ENCODE measurements around the gene CTDSPL.
A peak's percentile ranks its signal among the peaks of the same experiment; 100 is the strongest.
"Not testable (repeated sequence)": the region's sequence is repeated elsewhere in the genome, so short reads cannot be mapped to it uniquely, and the experiment has no call there.

CTDSPL gene, protein sequence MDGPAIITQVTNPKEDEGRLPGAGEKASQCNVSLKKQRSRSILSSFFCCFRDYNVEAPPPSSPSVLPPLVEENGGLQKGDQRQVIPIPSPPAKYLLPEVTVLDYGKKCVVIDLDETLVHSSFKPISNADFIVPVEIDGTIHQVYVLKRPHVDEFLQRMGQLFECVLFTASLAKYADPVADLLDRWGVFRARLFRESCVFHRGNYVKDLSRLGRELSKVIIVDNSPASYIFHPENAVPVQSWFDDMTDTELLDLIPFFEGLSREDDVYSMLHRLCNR

DNA sequence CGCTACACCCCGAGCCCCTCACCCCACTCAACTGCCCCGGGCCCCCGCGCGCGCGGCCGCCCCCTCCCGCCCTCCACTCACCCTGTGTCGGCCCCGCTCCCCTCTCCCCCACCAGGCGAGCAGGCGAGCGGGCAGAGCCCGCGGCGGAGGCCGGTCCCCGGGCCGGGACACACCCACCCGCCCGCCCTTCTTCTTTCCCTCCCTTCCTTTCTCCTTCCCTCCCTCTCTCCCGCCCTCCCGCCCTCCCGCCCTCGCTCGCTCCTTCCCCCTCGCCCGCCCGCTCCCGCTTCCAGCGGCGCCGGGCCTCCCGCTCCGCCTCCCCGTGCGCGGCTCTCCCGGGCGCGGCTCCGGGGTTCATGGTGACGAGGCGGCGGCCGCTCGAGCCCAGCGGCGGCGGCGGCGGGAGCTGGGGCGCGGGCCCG lies at the start of gene CTDSPL:
CTDSPL (plus strand) TSS at position 261 of the 422 bp plus-strand sequence. CDS start 320 bp downstream, outside the sequence.
- peak; percentile 77 for DNase-seq (ENCODE audit: low spot score)

DNA sequence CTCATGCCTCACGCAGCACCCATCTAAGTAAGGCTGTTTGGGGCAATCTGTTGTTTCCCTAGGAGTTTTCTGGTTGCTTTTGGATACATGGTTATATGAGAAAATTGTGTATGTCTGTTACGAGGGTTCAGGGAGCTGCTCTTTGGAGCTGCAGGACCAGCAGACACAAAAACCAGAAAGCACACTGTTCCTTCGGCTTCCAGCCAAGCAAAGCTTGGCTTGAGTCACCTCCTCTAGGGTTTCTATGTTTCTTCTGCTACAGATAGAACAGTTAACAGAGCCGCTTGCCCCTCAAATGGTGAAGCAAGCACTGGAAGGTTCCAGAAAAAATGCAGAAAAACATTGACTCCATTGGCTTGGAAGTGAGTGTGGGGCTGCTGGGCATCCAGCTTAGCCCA lies 49.2 kb upstream of the CTDSPL start:
- no peak for DNase-seq (ENCODE audit: low spot score)

DNA sequence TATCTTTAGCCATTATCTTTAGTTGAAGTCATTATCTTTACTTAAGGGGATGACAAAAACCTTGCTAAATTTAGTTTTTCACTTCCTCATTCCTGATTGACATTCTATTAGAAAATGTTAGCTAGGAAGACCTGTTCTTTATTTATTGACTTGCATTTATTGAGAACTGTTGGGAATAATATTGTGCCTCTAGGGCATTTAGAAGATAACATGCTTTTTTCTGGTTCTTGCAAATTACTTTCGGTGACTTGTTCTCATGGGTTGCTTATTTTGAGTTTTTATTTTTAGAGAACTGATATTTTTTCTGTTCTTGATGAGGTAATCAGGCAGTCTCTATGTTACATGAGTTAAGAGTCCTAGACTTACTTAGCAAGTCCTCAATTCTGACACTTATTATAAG lies 48.3 kb upstream of the CTDSPL start:
- DNase-seq (ENCODE audit: low spot score) = no peak

DNA sequence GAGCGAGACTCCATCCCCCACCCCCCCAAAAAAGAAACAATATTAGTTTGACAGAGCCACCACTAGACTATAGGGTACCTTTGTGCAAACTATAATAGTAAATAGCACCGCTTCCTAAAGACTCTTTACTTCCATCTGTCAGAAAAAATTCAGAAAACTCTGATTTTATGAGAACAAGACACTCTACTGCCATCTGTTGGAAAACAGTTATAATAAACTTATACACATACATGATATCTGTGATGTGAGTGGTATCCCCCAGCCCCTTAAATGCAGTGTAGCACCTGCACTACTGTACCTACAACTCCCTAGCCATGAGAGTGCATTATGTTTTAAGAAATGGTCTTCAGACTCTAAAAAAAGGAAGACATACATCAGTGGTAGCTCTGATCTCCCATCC lies 47.1 kb upstream of the CTDSPL start:
- no peak for DNase-seq (ENCODE audit: low spot score)

DNA sequence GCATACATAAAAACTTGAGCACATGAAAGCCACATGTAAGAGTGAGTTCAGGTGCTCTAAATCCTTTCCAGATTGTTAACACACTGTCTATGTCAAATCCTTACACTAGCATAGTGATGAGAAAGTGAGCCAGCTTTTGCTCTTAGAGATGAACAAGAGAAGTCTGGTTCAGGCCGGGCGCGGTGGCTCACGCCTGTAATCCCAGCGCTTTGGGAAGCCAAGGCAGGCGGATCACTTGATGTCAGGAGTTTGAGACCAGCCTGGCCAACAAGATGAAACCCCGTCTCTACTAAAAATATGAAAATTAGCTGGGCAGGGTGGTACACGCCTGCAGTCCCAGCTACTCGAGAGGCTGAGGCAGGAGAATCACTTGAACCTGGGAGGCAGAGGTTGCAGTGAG lies 46.5 kb upstream of the CTDSPL start:
- not testable (repeated sequence) for DNase-seq (ENCODE audit: low spot score)

DNA sequence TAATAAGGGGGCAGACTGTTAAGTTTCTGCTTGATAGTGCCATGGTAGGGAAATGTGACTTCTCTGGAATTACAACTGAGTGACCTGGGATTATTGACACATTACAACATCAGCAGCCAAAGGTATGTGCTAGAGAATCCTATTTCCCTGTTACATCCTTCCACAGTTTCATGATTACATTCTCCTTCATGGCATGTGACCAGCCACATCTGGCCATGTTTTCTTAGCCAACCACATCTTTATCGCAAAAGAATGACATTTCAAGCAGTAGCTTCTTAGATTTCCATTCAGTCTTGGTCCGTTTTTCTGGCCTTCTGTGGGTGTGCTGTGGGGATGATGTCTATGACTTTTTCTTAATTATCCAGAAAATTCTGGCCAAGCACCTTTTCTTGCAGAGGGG lies 45.4 kb upstream of the CTDSPL start:
- DNase-seq (ENCODE audit: low spot score) = no peak

DNA sequence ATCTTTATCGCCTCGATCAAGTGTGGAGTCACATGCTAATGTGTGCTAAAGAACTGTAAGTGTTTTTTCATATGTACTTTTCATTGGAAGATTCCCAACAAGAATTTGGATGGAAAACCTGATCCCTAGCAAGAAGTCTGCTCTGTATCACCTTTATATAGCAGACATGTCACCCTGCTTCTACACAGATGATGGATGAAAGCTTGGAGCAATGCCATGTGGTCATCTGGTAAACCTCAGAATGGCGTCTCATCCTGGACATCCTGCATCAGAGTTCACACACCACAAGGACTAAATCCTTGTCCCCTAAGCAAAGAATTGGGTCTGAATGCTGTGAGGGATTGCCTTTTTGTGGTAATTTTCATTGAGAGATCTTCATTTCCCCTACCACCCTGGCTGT lies 42.1 kb upstream of the CTDSPL start:
- no peak for DNase-seq (ENCODE audit: low spot score)

DNA sequence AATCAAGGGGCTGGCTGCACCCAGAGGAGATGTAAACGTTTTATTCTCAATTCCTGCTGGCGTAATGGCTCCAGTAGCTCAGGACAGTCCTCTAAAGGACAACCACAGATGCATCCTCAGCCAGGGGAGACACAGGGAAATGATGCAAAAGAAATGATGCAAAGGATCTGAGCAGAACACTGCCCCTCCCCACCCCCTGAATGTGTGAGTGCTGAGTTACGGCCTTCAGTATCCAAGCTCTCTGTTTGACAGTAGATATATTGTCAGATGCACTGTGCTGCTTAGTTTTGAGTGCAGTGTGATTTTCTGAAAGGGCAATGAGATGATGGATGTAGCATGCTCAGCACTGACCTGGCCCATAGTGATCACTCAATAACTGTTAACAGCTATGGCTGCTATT lies 41.4 kb upstream of the CTDSPL start:
- DNase-seq (ENCODE audit: low spot score) = no peak

DNA sequence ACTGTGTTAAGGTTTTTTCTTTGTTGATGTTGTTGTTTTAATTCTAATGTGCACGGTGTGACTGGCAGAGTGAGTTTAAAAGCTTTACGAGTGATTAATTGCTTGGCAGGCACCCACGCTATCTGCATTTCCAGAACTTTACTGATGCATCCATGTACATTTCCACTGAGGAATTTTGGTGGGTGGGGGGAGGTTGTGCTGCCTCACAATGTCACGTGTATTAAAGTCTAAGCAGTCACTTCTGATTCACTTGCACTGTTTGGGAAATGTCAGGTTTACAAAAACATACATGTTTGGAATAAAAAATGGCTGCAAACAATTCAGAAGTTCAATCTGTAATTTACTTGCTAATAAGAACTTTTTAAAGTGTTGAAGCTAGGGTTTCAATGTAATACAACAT lies 38.5 kb upstream of the CTDSPL start:
- no peak for DNase-seq (ENCODE audit: low spot score)

DNA sequence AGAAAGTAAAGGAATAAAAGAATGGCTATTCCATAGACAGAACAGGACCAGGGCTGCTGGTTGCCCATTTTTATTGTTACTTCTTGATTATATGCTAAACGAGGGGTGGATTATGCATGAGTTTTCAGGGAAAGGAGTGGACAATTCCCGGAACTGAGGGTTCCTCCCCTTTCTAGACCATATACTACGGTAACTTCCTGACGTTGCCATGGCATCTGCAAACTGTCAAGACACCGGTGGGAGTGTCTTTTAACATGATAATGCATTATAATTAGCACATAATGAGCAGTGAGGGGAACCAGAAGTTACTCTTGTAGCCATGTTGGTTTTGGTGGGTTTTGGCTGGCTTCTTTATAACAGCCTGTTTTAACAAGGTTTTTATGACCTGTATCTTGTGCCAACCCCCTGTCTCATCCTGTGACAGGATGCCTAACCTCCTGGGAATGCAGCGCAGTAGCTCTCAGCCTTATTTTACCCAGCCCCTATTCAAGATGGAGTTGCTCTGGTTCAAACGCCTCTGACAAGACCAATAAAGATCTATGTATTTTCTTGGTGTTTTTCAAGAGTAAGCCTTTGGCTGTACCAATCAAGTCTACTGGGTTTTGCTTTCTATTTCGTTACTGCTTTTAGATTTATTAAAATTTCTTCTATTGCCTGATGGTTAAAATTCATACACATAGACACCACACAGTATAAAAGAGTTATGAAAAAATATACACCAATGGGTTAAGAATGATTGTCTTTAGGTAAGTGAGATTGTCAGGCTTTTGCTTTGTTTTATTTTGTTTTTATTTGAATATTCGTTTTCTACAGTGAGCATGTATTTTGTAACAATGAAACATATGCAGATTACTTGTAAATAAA lies 37.4 kb upstream of the CTDSPL start:
- DNase-seq (ENCODE audit: low spot score) = no peak

DNA sequence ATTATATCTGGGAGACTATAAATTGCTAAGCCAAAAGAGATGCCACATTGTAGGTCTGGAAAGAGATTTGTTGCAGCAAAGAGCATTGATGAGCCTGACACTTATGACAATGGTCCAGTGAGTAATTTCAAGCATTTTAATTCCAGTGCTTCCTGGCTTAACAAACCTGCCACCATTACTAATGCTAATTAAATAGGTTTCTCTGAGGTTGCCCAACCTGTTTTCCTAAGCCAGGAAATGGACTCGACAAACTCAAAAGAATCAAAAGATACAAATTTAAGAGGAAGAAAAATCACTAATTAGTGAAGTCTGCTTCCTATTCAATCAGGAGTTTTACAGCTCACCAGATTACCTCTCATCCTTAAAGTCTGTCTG lies 36.7 kb upstream of the CTDSPL start:
- no peak for DNase-seq (ENCODE audit: low spot score)

DNA sequence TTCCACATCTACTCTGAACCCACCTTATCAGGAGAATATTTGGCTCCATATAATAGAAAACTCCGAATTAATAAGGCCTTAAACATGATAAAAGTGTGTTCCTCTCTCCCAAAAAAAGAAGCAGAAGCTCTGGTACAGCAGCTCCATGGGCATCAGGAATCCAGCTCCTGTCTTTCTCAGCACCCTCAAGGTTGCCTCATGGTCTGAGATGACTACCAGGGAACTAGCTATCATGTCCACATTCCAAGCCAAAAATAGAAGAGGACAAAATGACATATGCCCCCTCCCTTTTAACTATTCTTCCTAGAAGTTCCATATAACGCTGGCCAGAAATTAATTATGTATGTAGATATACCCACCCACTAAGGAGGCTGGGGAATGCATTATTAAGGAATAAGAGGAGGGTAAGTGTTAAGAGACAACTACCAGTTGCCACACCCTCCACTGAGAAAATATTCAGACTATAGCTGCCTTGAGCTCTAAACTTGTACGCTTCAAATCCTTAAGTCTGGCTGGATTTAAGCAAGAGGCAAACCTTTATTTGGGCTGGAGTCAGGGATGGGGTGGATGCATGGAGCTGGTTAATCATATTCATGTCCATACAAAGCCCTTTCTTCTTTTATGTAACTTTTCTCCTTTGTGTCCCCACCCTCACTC lies 35.8 kb upstream of the CTDSPL start:
- no peak for DNase-seq (ENCODE audit: low spot score)

DNA sequence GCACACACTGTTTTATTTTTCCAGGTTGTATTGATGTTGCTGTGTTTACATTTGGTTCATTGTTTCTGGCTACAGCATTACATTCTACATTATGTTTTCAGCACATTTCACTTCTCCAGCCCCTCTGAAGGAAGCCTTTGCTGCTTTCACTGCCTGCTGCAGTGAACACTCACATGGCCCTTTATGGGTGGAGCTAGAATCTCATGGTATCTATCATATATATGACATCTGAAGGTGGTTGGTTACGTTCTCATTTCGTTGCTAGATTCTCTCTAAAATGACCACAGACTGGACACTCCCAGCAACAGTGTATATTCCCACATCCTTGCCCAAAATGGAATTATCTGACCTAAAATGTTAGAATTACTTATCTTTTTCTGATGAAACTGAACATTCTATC lies 35.2 kb upstream of the CTDSPL start:
- DNase-seq (ENCODE audit: low spot score) = no peak

DNA sequence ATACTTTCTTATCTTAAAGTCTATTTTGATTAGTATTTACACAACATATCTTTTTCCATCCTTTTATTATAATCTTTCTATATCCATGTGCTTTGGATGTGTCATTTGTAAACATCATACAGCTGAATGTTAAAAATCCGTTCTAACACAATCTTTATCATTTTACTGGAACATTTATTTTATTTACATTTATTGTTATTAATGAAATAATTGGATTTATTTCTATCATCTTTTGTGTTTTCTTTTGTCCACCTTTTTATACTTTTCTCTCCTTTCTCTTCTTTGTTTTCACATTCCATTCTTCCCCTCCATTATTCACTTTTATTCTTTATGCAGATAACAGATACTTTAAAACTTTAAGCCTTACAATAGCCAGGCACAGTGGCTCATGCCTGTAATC lies 34.7 kb upstream of the CTDSPL start:
- no peak for DNase-seq (ENCODE audit: low spot score)

DNA sequence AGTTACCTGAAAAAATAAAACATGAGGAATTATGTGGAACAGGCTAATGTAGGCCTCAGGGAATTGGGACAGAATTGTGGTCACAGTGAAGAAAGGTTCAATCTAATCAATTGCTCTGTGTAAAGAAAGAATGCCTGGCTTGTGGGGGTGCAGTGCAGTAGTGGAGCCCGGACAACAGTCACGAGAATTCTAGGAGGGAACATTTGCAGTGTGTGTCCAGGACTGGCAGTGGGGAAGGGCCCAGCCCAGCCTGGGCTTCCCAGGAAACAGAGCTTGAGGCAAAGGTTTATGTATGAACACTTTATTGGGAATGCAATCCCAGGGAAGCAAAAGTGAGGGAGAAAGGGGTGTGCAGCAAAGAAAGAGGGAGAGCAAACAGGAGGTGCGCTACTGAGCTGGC lies 29.2 kb upstream of the CTDSPL start:
- no peak for DNase-seq (ENCODE audit: low spot score)

DNA sequence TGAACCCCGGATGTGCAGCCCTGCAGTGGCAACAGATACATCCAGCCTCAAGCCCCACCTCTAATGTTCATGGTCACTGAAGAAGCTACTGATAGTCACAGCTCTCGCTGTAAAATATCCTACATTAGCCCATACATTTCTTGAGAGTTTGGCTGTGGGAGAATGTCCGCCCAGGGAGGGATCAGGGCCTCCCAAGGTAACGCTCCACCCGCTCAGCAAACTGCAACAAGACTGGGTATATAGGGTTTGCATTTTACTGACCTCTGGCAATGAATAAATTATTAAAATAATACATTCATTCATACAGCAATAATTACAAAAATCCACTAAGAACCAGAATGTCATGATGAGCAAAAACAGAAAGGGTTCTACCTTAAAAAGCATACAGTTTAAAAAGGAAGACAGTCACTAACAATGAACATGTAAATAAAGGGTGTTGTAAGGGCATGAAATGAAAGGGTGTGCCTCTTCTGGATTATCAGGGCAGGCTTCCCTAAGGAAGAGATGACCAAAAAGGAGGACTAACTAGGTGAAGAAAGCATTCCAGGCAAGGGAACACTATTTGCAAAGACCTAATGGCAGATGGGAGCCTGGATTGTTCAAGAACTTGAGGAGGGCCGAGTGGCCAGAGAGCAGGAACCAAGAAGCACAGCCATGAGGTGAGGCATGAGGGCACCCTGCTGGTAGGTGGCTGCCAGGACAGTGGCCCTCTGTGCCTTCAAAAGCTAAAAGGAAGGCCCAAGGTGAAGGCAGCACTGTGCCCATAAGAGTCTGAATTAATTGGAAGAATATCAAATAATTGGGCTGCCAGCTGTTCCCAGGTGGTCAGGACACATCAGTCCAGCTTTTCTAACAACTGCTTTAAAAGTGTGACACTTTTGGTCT lies 28.1 kb upstream of the CTDSPL start:
- no peak for DNase-seq (ENCODE audit: low spot score)

DNA sequence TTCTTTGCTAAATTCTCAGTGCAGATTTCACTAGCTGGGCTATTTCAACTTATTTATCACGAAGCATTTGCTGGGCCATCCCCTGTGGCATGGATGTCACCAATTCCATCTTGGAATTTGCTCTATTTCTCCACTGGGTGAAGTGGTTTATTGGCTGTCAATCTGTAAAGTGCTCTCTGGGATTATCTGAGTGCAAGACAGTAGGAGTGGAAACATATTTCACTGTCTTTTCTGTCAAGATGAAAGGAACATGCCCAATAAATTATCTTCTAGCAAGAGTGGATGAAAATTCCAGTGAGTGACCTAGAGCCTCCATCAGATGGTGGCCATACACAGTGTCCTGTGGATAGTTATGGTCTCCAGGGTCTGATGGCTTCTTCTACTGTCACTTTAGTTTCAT lies 25.1 kb upstream of the CTDSPL start:
- no peak for DNase-seq (ENCODE audit: low spot score)

DNA sequence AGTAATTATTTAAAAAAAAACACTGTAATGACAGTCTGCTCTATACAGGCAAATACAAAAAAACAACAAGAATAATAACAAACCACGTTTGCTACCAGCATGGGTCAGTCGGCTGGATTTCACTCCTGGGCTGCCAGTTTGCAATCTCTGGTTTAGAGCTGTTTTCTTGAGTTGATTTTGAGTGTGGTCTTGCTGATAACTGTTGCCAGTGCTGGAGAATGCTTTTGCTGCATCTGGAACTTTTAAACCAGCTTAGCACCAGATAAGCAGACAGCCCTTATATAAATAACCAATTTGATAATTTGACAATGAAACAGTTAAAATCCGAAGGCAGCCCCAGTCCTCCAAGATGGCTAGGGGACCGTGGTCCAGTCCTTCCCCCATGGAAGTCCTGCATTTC lies 14.0 kb upstream of the CTDSPL start:
- DNase-seq (ENCODE audit: low spot score) = no peak

DNA sequence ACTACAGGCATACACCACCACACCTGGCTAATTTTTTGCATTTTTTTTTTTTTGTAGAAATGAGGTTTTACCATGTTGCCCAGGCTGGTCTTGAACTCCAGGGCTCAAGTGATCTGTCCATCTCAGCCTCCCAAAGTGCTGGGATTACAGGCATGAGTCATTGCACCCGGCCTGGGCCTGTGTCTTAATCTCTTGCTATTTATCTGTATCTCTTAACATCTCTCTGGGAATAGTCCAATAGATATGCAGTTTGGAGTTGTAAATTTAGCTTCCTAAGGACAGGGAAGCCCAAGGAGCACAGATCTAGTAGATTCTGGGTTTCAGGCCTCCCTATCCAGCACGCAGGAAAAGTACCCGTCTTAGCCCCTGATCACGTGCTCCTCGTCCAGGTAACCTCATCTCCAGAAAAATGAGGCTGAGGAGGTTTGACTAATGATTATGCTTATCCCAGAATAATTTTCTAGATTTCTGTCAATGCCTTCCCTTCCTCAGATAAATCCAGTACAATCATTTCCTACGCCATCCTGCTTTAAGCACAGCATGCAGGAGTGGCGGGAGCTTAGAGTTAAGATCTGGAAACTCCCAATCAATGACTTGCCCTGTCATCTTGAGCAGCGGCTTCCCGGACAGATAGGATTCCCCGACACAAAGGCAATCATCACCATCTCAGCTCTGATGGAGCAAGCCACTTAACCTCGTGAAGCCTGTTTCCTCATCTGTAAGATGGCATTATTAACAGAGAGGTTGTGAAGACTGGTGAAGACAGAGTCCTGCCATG lies 12.3 kb upstream of the CTDSPL start:
- DNase-seq (ENCODE audit: low spot score) = no peak

DNA sequence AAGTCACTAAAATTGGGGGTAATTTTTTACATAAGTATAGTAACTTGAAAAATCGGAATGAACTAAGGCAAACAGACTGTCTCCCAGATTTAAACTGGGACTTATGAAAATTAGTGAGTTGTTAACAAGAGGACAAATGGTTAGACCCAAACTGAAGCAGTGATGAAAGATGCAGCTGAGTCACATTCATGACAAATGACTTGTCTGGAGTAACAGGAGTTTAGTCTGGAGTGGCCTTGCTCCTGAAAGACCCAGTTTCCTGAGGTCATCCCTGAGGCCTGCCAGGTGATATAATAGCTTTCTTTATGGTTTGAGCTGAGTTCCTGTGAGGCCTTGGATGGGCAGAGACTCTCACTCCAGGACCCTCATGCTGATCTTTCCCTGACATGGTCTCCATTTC lies 9.6 kb upstream of the CTDSPL start:
- no peak for DNase-seq (ENCODE audit: low spot score)

DNA sequence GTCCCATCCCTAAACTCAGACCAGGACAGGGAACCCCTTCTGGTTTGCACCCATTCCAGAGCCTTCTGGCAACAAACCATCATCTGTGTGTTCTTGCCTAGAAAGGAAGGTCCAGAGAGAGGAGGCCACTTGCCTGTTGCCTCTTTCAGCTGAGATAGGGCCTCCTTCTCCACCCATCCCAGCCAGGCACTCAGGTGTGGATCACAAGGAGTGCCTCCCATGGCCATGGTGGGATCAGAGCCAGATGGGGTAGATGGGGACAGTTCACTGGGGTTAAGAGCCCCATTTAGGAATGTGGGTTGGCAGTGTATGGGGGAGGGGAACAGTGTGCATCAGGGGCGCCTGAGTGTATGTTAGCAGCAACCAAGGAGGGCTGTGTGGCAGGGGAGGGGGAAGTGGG lies 8.9 kb upstream of the CTDSPL start:
- DNase-seq (ENCODE audit: low spot score) = no peak
